ENCODE measurements around the gene B4GALNT3.
"Not testable (repeated sequence)": the region's sequence is repeated elsewhere in the genome, so short reads cannot be mapped to it uniquely, and the experiment has no call there.

Gene B4GALNT3

GRCh38 chr12:561391-561705, 101.6 kb downstream of the B4GALNT3 start:
- DNase-seq: no peak

- no peak for DNase-seq
These were observed 102.3 kb downstream of the B4GALNT3 start for GRCh38 chr12:561908-562593.

GRCh38 chr12:562634-563033, 102.9 kb downstream of the B4GALNT3 start:
- DNase-seq: no peak

GRCh38 chr12:563250-563781, 103.6 kb downstream of the B4GALNT3 start:
- no peak for DNase-seq

- no peak for DNase-seq
These were observed 104.1 kb downstream of the B4GALNT3 start for GRCh38 chr12:563787-564298.

- no peak for DNase-seq
These were observed 105.4 kb downstream of the B4GALNT3 start for GRCh38 chr12:565161-565560.

GRCh38 chr12:565589-566105, 105.9 kb downstream of the B4GALNT3 start:
- DNase-seq: no peak

GRCh38 chr12:568486-568885, 108.7 kb downstream of the B4GALNT3 start:
- no peak for DNase-seq

GRCh38 chr12:569091-569676, 109.4 kb downstream of the B4GALNT3 start:
- no peak for DNase-seq

- peak; percentile 21 for DNase-seq
These were observed 110.2 kb downstream of the B4GALNT3 start for GRCh38 chr12:569803-570434.

- DNase-seq: no peak
These were observed 110.7 kb downstream of the B4GALNT3 start for GRCh38 chr12:570435-570920.

GRCh38 chr12:570921-571794, 111.4 kb downstream of the B4GALNT3 start:
- no peak for DNase-seq

GRCh38 chr12:571795-572531, 112.2 kb downstream of the B4GALNT3 start:
- DNase-seq: no peak

GRCh38 chr12:572532-572899, 112.8 kb downstream of the B4GALNT3 start:
- no peak for DNase-seq

GRCh38 chr12:573232-573631, 113.5 kb downstream of the B4GALNT3 start:
- no peak for DNase-seq

GRCh38 chr12:574475-575128, 114.9 kb downstream of the B4GALNT3 start:
- no peak for DNase-seq

- DNase-seq: no peak
These were observed 115.4 kb downstream of the B4GALNT3 start for GRCh38 chr12:575129-575502.

GRCh38 chr12:575948-576614, 116.3 kb downstream of the B4GALNT3 start:
- peak; percentile 36 for DNase-seq

GRCh38 chr12:576615-577110, 116.9 kb downstream of the B4GALNT3 start:
- no peak for DNase-seq

GRCh38 chr12:577994-578747, 118.4 kb downstream of the B4GALNT3 start:
- not testable (repeated sequence) for DNase-seq
